PC-9 (cell line): ENCODE measurements around the gene YIPF2. TPM values are rescaled to one million over a fixed set of nuclear protein-coding genes. Genes with fewer than 3 reads are reported as not detected.

Source experiments
- BruUV-seq: library from RNA; stranded (reverse); fragments of 400-500 nt; replicated peaks from 2 replicates; lab custom pipeline; 2021; lab: Mats Ljungman, UMichigan
- CTCF ChIA-PET: fragments of 300-600 bp; sonication (Branson Sonifier 250); formaldehyde crosslinking; loops from one replicate; lab custom pipeline; 2022; ENCODE audit warnings: antibody characterized with exemption; lab: Charles Lee
- POLR2A ChIA-PET: fragments of 300-600 bp; sonication (Branson Sonifier 250); formaldehyde crosslinking; loops from one replicate; lab custom pipeline; 2022; ENCODE audit warnings: antibody characterized with exemption; ENCODE audit not compliant: unreplicated experiment; lab: Charles Lee
- DNase-seq, 2 experiments: peaks; one replicate each; pipeline versions ENCODE4 v3.0.0 to v3.0.0-alpha.2; 2015 to 2022; ENCODE audit warnings: mixed read lengths in 1 of 2
- H2AFZ ChIP-seq: fragments of 200-600 bp; sonication (generic); 2 replicates; pipeline ENCODE4 v1.8.1; 2017; ENCODE audit warnings: antibody characterized with exemption
- H3F3A ChIP-seq: fragments of 200-600 bp; sonication (generic); 2 replicates; pipeline ENCODE4 v1.8.1; 2017; ENCODE audit warnings: antibody characterized with exemption, mild to moderate bottlenecking, low read depth; ENCODE audit not compliant: insufficient read depth
- H3K27ac ChIP-seq: fragments of 200-600 bp; sonication (generic); 2 replicates; pipeline ENCODE4 v1.6.1; 2016; ENCODE audit warnings: mixed run types
- H3K27me3 ChIP-seq: fragments of 200-600 bp; sonication (generic); 2 replicates; pipeline ENCODE4 v1.6.1; 2016; ENCODE audit warnings: low read depth, mixed run types; ENCODE audit not compliant: insufficient read depth
- H3K36me3 ChIP-seq: fragments of 200-600 bp; sonication (generic); 2 replicates; pipeline ENCODE4 v1.6.1; 2016; ENCODE audit warnings: low read depth, mixed run types
- H3K4me1 ChIP-seq: fragments of 200-600 bp; sonication (generic); replicated peaks from 2 replicates; pipeline ENCODE4 v1.6.1; 2016; ENCODE audit warnings: mixed run types; ENCODE audit not compliant: insufficient read depth
- H3K4me2 ChIP-seq: fragments of 200-600 bp; sonication (generic); 2 replicates; pipeline ENCODE4 v1.6.1; 2017; ENCODE audit warnings: mixed run types
- H3K4me3 ChIP-seq: fragments of 200-600 bp; sonication (generic); 2 replicates; pipeline ENCODE4 v1.6.1; 2016; ENCODE audit warnings: mixed run types
- H3K79me2 ChIP-seq: fragments of 200-600 bp; sonication (generic); 2 replicates; pipeline ENCODE4 v1.6.1; 2017; ENCODE audit warnings: low read depth, mixed run types
- H3K9me2 ChIP-seq: fragments of 200-600 bp; sonication (generic); 2 replicates; pipeline ENCODE4 v1.8.1; 2017; ENCODE audit warnings: mild to moderate bottlenecking; ENCODE audit not compliant: insufficient read depth
- H3K9me3 ChIP-seq: fragments of 200-600 bp; sonication (generic); 2 replicates; pipeline ENCODE4 v1.8.1; 2016; ENCODE audit warnings: low read depth; ENCODE audit not compliant: insufficient read depth
- H4K20me1 ChIP-seq: fragments of 200-600 bp; sonication (generic); 2 replicates; pipeline ENCODE4 v1.8.1; 2017; ENCODE audit not compliant: insufficient read depth
- EZH2 ChIP-seq: fragments of 200-600 bp; sonication (generic); IDR thresholded peaks from 2 replicates; pipeline ENCODE4 v1.8.0; 2017; ENCODE audit warnings: antibody characterized with exemption, low read depth
- intact Hi-C: fragments of 100-400 bp; cut with micrococcal nuclease; formaldehyde crosslinking; loops from one replicate; pipeline ENCODE4 v1.10.0; 2022; ENCODE audit not compliant: unreplicated experiment
- total RNA-seq: library from RNA; stranded (reverse); gene quantifications from 2 replicates; pipeline ENCODE4 v1.2.3, GENCODE V29; 2021
- TF ChIP-seq, protein P1 (sequence below): fragments of 200-600 bp; sonication (generic); conservative IDR thresholded peaks from 2 replicates; pipeline ENCODE4 v1.6.1; 2017; ENCODE audit warnings: mixed run types, antibody characterized with exemption, mild to moderate bottlenecking, moderate library complexity

Gene YIPF2
- total RNA-seq, 1 experiment from 2014 or later, result 60.2 TPM

DNA sequence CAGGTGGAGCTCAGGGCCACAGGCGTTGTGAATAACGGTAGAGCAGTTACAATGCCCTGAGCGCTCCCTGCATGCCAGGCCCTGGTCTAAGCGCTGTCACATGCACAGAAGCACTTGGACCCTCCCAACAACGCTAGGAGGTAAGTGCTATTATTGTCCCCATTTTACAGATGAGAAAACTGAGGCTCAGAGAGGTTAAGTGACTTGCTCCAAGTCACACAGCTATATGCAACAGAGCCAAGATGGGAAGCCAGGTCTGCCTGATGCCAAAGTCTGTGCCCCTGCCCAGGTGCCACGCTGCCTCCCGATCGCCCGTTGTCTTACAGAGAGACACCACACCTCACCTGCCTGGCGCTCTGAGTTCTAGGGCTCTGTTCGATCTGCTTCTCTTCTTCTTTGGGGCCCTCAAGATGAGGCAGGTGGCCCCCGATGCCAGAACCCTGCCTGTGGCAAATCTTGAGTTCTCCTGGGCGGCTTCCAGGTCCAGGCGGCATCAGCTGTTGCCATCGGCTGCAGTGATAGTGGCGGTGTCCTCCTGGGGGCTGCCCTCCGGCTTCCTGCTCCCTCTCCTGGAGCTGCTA is 20.0 kb downstream of the YIPF2 start:
- no peak overlapping the region for H3K4me2 ChIP-seq
- peaks cover 4% of the 10 kb centered on the region; the same call in 1 of the 2 replicates for H3K79me2 ChIP-seq
- no peaks in the 10 kb centered on the region for H3K4me1 ChIP-seq
- ChIA-PET CTCF (no interaction called here), POLR2A (no interaction called here)
- peaks cover 14% of the 10 kb centered on the region; the same call in 1 of the 2 replicates for H4K20me1 ChIP-seq
- no peaks in the 10 kb centered on the region for H3K27me3 ChIP-seq
- no TSS peak for BruUV-seq
- no peak overlapping the region for H3K4me3 ChIP-seq
- no peak overlapping the region for H2AFZ ChIP-seq
- peaks cover 12% of the 10 kb centered on the region; the same call in 1 of the 2 replicates for H3K36me3 ChIP-seq
- no peak overlapping the region for H3K27ac ChIP-seq
- intact Hi-C loops, result no loop called here
- TF ChIP-seq EZH2, result no peak
- TF ChIP-seq, protein P1, sequence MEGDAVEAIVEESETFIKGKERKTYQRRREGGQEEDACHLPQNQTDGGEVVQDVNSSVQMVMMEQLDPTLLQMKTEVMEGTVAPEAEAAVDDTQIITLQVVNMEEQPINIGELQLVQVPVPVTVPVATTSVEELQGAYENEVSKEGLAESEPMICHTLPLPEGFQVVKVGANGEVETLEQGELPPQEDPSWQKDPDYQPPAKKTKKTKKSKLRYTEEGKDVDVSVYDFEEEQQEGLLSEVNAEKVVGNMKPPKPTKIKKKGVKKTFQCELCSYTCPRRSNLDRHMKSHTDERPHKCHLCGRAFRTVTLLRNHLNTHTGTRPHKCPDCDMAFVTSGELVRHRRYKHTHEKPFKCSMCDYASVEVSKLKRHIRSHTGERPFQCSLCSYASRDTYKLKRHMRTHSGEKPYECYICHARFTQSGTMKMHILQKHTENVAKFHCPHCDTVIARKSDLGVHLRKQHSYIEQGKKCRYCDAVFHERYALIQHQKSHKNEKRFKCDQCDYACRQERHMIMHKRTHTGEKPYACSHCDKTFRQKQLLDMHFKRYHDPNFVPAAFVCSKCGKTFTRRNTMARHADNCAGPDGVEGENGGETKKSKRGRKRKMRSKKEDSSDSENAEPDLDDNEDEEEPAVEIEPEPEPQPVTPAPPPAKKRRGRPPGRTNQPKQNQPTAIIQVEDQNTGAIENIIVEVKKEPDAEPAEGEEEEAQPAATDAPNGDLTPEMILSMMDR, result no peak
- peaks cover under 1% of the 10 kb centered on the region for H3F3A ChIP-seq
- H3K9me3 ChIP-seq, result no peaks in the 10 kb centered on the region
- H3K9me2 ChIP-seq, result no peaks in the 10 kb centered on the region
- no peak for DNase-seq

DNA sequence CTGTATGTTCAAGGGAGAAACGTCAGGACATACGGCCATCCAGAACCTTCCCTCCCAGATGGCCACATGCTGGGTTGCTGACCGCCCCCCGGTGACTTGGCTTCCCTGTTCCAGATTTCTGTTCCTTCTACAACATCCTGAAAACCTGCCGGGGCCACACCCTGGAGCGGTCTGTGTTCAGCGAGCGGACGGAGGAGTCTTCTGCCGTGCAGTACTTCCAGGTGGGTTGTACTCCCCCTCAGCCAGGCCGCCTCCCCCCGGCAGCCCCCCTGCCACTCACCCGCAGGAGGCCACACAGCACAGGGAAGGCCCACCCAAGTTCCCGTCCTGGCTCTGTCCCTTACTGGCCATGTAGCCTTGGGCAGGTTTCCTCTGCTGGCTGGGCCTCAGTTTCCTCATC is 20.5 kb downstream of the YIPF2 start:
- Histone ChIP-seq H2AFZ (no peak overlapping the region), H3K9me3 (no peaks in the 10 kb centered on the region), H3K36me3 (peaks cover 18% of the 10 kb centered on the region), H3K9me2 (no peaks in the 10 kb centered on the region), H3K4me1 (no peaks in the 10 kb centered on the region), H3K4me2 (no peak overlapping the region), H4K20me1 (peaks cover 15% of the 10 kb centered on the region; the same call in 1 of the 2 replicates), H3F3A (peaks cover 6% of the 10 kb centered on the region), H3K4me3 (no peak overlapping the region), H3K79me2 (peaks cover 9% of the 10 kb centered on the region), H3K27ac (no peak overlapping the region), H3K27me3 (no peaks in the 10 kb centered on the region)
- ChIA-PET CTCF (no interaction called here), POLR2A (no interaction called here)
- intact Hi-C loops, result no loop called here
- DNase-seq, result no peak
- BruUV-seq, result no TSS peak
- TF ChIP-seq EZH2, result no peak
- TF ChIP-seq, protein P1, result no peak

DNA sequence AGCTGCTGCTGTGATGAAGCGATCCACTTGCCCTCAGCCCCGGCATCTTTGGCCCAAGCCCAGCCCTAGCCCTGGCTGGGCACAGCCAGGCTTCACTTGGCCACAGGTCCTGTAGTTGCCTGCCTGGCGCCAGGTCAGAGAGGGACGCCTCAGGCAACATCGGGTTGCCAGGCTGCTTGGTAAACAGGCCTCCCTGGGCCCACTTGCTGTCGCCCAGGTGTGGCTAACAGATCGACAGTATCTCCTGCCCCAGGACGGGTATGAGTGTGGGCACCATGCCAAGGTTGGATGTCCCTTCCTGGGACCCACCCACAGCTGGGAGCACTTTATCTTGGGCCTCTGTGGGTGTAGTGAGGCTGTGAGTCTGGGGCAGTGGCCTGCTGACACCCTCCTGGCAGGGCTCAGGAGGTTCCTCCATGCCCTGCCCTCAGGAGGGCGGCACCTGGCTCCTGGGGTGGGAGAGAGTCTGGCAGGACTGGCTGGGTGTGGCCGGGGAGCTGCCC is 29.2 kb downstream of the YIPF2 start:
- Histone ChIP-seq H3K27me3 (no peaks in the 10 kb centered on the region), H3K27ac (peak overlapping the region; percentile 35), H3K9me3 (no peaks in the 10 kb centered on the region), H3K79me2 (peaks cover 63% of the 10 kb centered on the region), H3K36me3 (peaks cover 6% of the 10 kb centered on the region; the same call in 1 of the 2 replicates), H3K4me1 (peaks cover 37% of the 10 kb centered on the region), H3K9me2 (no peaks in the 10 kb centered on the region), H2AFZ (no peak overlapping the region), H3K4me2 (peak overlapping the region; percentile 70), H3K4me3 (peak overlapping the region; percentile 8; the same call in 1 of the 2 replicates), H4K20me1 (peaks cover 43% of the 10 kb centered on the region), H3F3A (peaks cover 39% of the 10 kb centered on the region)
- CTCF ChIA-PET, result interaction anchor here (0.6 to 1.3 kb wide), 6 partner anchors 19 to 640 kb away, joined by 3 to 8 read pairs (median 5); no protein-coding TSS in a partner anchor
- BruUV-seq, result no TSS peak
- TF ChIP-seq, protein P1, result no peak
- no peak for TF ChIP-seq EZH2
- intact Hi-C loops, result loop anchor here (1.0 to 2.0 kb wide), 2 partner anchors 28 to 29 kb away; partner anchors contain the start of genes CARM1, TIMM29 and YIPF2
- DNase-seq, result peak; percentile 96 to 97
- POLR2A ChIA-PET, result interaction anchor here (0.6 to 1.2 kb wide), 4 partner anchors 30 to 655 kb away, joined by 4 to 27 read pairs (median 8); partner anchors contain the start of gene LDLR
